ENCODE results near the gene MPC1. TPM values are rescaled to one million over a fixed set of nuclear protein-coding genes. Genes with fewer than 3 reads are reported as not detected.
"Not testable (repeated sequence)": the region's sequence is repeated elsewhere in the genome, so short reads cannot be mapped to it uniquely, and the experiment has no call there.

The MPC1 gene
- total RNA-seq, 1 experiment from 2014 or later, result 15.2 TPM

DNA sequence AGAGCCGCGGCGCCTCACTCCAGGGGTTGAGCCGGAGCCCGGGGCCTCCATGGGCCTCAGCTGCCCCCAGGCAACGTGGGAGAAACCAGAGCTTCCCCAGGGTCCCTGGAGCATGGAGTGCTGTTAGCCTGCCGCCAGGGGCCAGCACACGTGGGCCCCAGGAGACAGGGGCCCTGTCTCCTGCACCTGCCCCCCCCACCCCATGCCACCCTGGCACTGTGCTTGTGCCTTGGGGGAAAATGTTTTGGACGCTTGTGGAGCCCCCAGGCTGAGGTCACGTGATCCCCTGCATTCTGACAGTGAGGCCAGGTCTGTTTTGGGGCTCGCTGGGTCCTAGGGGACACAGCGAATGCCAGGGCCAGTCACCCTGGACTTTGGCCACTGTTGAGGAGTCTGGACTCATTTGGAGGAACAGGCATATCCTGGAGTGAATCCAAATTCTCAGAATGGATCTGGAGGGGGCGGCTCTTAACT is 30.2 kb upstream of the MPC1 start:
- DNase-seq, result no peak
- H3K36me3 ChIP-seq (replicated peaks; ENCODE audit: control insufficient read depth, insufficient read depth, low read length), result peaks cover 1% of the 10 kb centered on the region
- no peak overlapping the region for H3K4me3 ChIP-seq (ENCODE audit: insufficient read depth, low read depth, low read length)
- no peaks in the 10 kb centered on the region for H3K27me3 ChIP-seq (ENCODE audit: control insufficient read depth, insufficient read depth, low read length)

GRCh38 chr6:166412156-166412910 is 29.6 kb upstream of the MPC1 start:
- H3K27me3 ChIP-seq (ENCODE audit: control insufficient read depth, insufficient read depth, low read length), result no peaks in the 10 kb centered on the region
- no peak overlapping the region for H3K4me3 ChIP-seq (ENCODE audit: insufficient read depth, low read depth, low read length)
- H3K36me3 ChIP-seq (replicated peaks; ENCODE audit: control insufficient read depth, insufficient read depth, low read length), result peaks cover 1% of the 10 kb centered on the region
- DNase-seq, result no peak

DNA sequence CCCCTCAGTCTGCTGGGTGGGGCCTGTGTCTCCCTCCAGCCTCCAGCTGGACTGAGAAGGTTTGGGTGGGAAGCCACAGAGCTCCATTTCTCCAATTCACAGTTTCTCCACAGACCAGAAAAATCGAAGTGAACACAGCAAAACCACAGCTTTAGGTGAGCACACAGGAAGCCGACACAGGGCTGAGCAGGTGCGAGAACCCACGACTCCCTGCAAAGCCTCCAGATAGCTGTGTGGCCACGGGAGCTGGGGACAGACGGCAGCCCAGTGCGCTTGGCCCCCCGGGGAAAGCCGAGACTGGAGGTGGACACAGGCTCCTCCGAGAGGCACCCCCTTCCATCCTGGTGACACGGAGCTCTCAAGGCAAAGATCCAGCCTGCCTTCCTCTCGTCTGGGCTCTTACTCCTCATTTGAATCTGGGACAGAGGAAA is 29.0 kb upstream of the MPC1 start:
- H3K27me3 ChIP-seq (ENCODE audit: control insufficient read depth, insufficient read depth, low read length), result no peaks in the 10 kb centered on the region
- peaks cover 1% of the 10 kb centered on the region for H3K36me3 ChIP-seq (replicated peaks; ENCODE audit: control insufficient read depth, insufficient read depth, low read length)
- no peak for DNase-seq
- H3K4me3 ChIP-seq (ENCODE audit: insufficient read depth, low read depth, low read length), result no peak overlapping the region

DNA sequence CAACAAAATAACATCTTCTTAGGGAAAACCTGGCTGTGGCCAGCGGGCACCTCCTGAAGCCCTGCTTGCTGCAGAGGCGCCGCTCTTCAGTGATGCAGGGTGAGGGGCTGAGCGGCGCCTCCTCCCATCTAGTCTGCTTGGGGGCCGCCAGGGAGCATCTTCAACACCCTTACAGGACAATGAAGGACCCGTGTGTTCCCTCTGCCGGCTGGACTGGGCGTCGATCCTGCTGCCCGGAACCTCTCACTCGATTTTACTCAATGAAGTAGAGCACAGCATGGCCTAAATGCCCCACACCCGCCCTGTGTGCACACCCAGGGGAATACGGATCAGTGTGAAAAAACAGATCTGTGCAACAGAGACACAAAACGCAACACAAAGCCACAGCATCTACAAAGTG is 28.5 kb upstream of the MPC1 start:
- Histone ChIP-seq H3K4me3 (ENCODE audit: insufficient read depth, low read depth, low read length) (no peak overlapping the region), H3K36me3 (replicated peaks; ENCODE audit: control insufficient read depth, insufficient read depth, low read length) (peaks cover 1% of the 10 kb centered on the region), H3K27me3 (ENCODE audit: control insufficient read depth, insufficient read depth, low read length) (no peaks in the 10 kb centered on the region)
- DNase-seq, result no peak

DNA sequence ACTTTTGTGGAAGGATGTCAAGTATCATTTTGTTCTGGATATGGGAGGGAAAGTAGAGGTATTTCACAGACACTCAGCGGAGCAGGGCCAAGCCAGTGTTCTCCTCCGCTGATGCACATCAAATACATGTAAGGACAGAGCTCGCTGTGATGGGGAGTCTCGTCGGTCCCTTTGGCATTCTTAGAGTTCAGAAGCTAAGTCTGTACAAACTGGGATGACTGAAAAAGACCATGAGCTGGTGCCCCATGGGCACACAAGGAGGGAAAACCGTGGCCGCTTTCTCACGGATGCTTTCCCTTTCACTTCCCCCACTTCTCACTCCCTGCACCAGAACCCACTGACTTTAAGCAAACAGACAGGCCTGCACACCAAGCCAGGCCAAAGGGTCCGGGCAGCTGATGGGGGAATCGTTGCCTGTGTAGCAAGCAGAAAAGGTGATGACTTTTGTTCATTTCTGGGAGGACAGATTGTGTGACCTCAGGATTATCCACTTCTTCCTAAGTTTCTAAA is 27.7 kb upstream of the MPC1 start:
- peaks cover 1% of the 10 kb centered on the region for H3K36me3 ChIP-seq (replicated peaks; ENCODE audit: control insufficient read depth, insufficient read depth, low read length)
- no peak overlapping the region for H3K4me3 ChIP-seq (ENCODE audit: insufficient read depth, low read depth, low read length)
- no peaks in the 10 kb centered on the region for H3K27me3 ChIP-seq (ENCODE audit: control insufficient read depth, insufficient read depth, low read length)
- no peak for DNase-seq

GRCh38 chr6:166408936-166409755 is 26.4 kb upstream of the MPC1 start:
- Histone ChIP-seq H3K4me3 (ENCODE audit: insufficient read depth, low read depth, low read length) (no peak overlapping the region), H3K36me3 (replicated peaks; ENCODE audit: control insufficient read depth, insufficient read depth, low read length) (peaks cover 1% of the 10 kb centered on the region), H3K27me3 (ENCODE audit: control insufficient read depth, insufficient read depth, low read length) (no peaks in the 10 kb centered on the region)
- DNase-seq, result no peak

GRCh38 chr6:166406197-166406596 is 23.5 kb upstream of the MPC1 start:
- no peak overlapping the region for H3K4me3 ChIP-seq (ENCODE audit: insufficient read depth, low read depth, low read length)
- H3K36me3 ChIP-seq (replicated peaks; ENCODE audit: control insufficient read depth, insufficient read depth, low read length), result no peaks in the 10 kb centered on the region
- no peaks in the 10 kb centered on the region for H3K27me3 ChIP-seq (ENCODE audit: control insufficient read depth, insufficient read depth, low read length)
- DNase-seq, result no peak

DNA sequence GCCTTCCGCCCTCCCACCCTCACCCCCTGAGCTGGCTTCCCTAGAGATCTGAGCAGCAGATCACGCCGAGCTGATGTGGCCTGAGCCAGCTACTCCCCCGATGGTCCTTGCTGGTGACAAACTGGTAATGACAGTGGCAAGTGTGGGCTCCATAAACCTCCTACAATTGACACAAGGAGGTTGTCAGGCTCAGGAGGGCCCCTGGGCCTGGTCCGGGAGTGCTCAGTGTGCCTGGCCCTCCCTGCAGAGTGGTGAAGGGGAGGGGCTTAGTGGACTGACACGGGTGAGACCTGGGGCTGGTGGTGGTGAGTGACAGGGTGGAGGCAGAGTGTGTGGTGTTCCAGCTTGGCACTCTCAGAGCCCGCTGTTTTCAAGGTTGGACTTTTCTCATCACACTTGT is 22.6 kb upstream of the MPC1 start:
- no peaks in the 10 kb centered on the region for H3K27me3 ChIP-seq (ENCODE audit: control insufficient read depth, insufficient read depth, low read length)
- no peak overlapping the region for H3K4me3 ChIP-seq (ENCODE audit: insufficient read depth, low read depth, low read length)
- H3K36me3 ChIP-seq (replicated peaks; ENCODE audit: control insufficient read depth, insufficient read depth, low read length), result no peaks in the 10 kb centered on the region
- no peak for DNase-seq

DNA sequence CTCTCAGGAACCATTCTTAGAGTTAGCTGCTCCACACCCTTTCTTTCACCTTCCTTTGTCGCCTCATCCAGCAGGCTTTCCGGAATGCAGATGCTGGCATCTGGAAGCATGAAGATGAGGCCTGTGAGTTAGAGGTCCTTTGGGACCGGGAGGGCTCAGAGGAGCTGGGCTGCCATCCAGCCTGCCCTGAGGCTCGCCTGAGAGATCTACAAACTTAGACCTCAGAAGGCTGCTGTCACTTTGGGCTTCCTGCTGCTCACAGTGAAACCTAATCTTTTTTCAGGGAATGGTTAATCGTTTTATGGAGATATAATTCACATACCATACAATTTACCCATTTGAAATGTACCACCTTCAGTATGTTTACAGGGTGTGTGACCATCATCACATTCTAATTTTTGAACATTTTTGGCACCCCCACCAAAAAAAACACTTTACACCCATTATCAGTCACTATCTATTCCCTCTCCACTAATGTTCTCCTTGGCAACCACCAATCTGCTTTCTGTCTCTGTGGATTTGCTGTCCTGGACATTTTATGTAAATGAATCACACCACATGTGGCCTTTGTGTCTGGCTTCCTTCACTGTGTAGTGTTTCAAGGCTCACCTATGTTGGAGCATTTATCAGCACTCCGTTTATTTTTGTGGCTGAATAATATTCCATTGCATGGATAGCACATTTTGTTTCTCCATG is 20.0 kb upstream of the MPC1 start:
- Histone ChIP-seq H3K4me3 (ENCODE audit: insufficient read depth, low read depth, low read length) (no peak overlapping the region), H3K27me3 (ENCODE audit: control insufficient read depth, insufficient read depth, low read length) (no peaks in the 10 kb centered on the region), H3K36me3 (replicated peaks; ENCODE audit: control insufficient read depth, insufficient read depth, low read length) (no peaks in the 10 kb centered on the region)
- DNase-seq, result no peak

- peak; percentile 89 for DNase-seq
- not testable (repeated sequence) for H3K27me3 ChIP-seq (ENCODE audit: control insufficient read depth, insufficient read depth, low read length); H3K36me3 ChIP-seq (replicated peaks; ENCODE audit: control insufficient read depth, insufficient read depth, low read length); H3K4me3 ChIP-seq (ENCODE audit: insufficient read depth, low read depth, low read length)
Measured at GRCh38 chr6:166400649-166401250, 18.0 kb upstream of the MPC1 start.

GRCh38 chr6:166400181-166400580 is 17.4 kb upstream of the MPC1 start:
- no peak for DNase-seq
- no peaks in the 10 kb centered on the region for H3K36me3 ChIP-seq (replicated peaks; ENCODE audit: control insufficient read depth, insufficient read depth, low read length)
- no peaks in the 10 kb centered on the region for H3K27me3 ChIP-seq (ENCODE audit: control insufficient read depth, insufficient read depth, low read length)
- H3K4me3 ChIP-seq (ENCODE audit: insufficient read depth, low read depth, low read length), result no peak overlapping the region

DNA sequence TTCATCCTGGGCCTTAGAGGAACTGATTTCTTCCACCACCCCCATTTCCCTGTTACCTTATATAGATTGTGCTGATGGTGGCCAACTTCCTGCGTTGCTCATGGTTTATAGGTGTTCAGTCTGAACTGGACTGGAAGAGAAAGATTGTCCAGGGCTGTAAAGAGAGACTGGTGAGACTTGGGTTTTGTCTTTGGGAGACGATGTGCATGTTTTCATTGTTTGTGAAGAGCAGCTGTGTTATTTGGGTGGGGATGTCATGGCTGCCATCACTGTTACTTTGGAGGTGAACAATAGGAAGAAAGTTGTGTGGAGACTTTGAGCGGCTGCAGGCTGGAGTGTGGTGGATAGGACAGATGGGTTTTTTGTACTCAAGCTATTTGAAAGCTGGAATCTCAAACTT is 15.6 kb upstream of the MPC1 start:
- H3K36me3 ChIP-seq (replicated peaks; ENCODE audit: control insufficient read depth, insufficient read depth, low read length), result no peaks in the 10 kb centered on the region
- no peak overlapping the region for H3K4me3 ChIP-seq (ENCODE audit: insufficient read depth, low read depth, low read length)
- no peaks in the 10 kb centered on the region for H3K27me3 ChIP-seq (ENCODE audit: control insufficient read depth, insufficient read depth, low read length)
- no peak for DNase-seq

- DNase-seq, result no peak
- H3K36me3 ChIP-seq (replicated peaks; ENCODE audit: control insufficient read depth, insufficient read depth, low read length), result no peaks in the 10 kb centered on the region
- H3K4me3 ChIP-seq (ENCODE audit: insufficient read depth, low read depth, low read length), result no peak overlapping the region
- no peaks in the 10 kb centered on the region for H3K27me3 ChIP-seq (ENCODE audit: control insufficient read depth, insufficient read depth, low read length)
Measured at GRCh38 chr6:166397849-166398248, 15.1 kb upstream of the MPC1 start.

GRCh38 chr6:166395778-166396177 is 13.0 kb upstream of the MPC1 start:
- Histone ChIP-seq H3K36me3 (replicated peaks; ENCODE audit: control insufficient read depth, insufficient read depth, low read length) (no peaks in the 10 kb centered on the region), H3K4me3 (ENCODE audit: insufficient read depth, low read depth, low read length) (no peak overlapping the region), H3K27me3 (ENCODE audit: control insufficient read depth, insufficient read depth, low read length) (no peaks in the 10 kb centered on the region)
- no peak for DNase-seq
